AG04450 (cell line): ENCODE measurements around the gene ADIPOR2. TPM values are rescaled to one million over a fixed set of nuclear protein-coding genes. Genes with fewer than 3 reads are reported as not detected.

Experiments used
- CTCF ChIA-PET: fragments of 300-600, 350-600 bp; formaldehyde crosslinking; extraction: SDS; loops from one replicate; lab custom pipeline; 2022; ENCODE audit warnings: antibody characterized with exemption, inconsistent platforms; lab: Charles Lee
- POLR2A ChIA-PET: fragments of 350-600 bp; formaldehyde crosslinking; extraction: SDS; loops from one replicate; lab custom pipeline; 2021; ENCODE audit warnings: antibody characterized with exemption, inconsistent platforms; lab: Yijun Ruan, JAX
- DNase-seq: peaks from one replicate; pipeline ENCODE4 v3.0.0-alpha.2; 2011; ENCODE audit warnings: low read depth, low spot score
- H3K27ac ChIP-seq: one replicate; pipeline ENCODE4 v1.5.1; 2012; ENCODE audit warnings: low read depth, low read length, control low read depth
- H3K27me3 ChIP-seq: one replicate; pipeline ENCODE4 v1.6.0; 2012; ENCODE audit warnings: low read length; ENCODE audit not compliant: control insufficient read depth, insufficient read depth
- H3K4me3 ChIP-seq: 2 replicates; pipeline ENCODE4 v1.5.1; 2011; ENCODE audit warnings: mild to moderate bottlenecking, low read depth, low read length, control low read depth
- H3K9me3 ChIP-seq: 2 replicates; pipeline ENCODE4 v1.5.1; 2012; ENCODE audit warnings: low read length; ENCODE audit not compliant: control insufficient read depth, insufficient read depth
- CTCF ChIP-seq: IDR thresholded peaks from 2 replicates; pipeline ENCODE4 v1.5.1; 2011; ENCODE audit warnings: low read depth, low read length, control low read depth, inconsistent platforms
- polyA plus RNA-seq: library from polyadenylated mRNA; depleted of rRNA; stranded (reverse); fragments of >200 nt; gene quantifications from 2 replicates; pipeline ENCODE4 v1.2.3, GENCODE V29; 2011

Gene ADIPOR2
- polyA plus RNA-seq, 1 experiment, result 39.5 TPM

- DNase-seq, result no peak
- CTCF ChIA-PET, result no interaction called here
- no peak overlapping the region for H3K27ac ChIP-seq
- no peaks in the 10 kb centered on the region for H3K27me3 ChIP-seq
- no peak for TF ChIP-seq CTCF
- POLR2A ChIA-PET, result interaction anchor here (0.7 kb wide), 1 partner anchor 32 kb away, joined by 8 read pairs; no protein-coding TSS in a partner anchor
- H3K9me3 ChIP-seq, result peaks cover 15% of the 10 kb centered on the region
- no peak overlapping the region for H3K4me3 ChIP-seq
These were observed 58.1 kb downstream of the ADIPOR2 start for GRCh38 chr12:1749019-1749418.

GRCh38 chr12:1750300-1750699 lies 59.4 kb downstream of the ADIPOR2 start:
- Histone ChIP-seq H3K9me3 (peaks cover 15% of the 10 kb centered on the region), H3K4me3 (no peak overlapping the region), H3K27ac (no peak overlapping the region), H3K27me3 (no peaks in the 10 kb centered on the region)
- TF ChIP-seq CTCF, result no peak
- POLR2A ChIA-PET, result no interaction called here
- no peak for DNase-seq
- CTCF ChIA-PET, result no interaction called here

- Histone ChIP-seq H3K27ac (no peak overlapping the region), H3K4me3 (no peak overlapping the region), H3K27me3 (no peaks in the 10 kb centered on the region), H3K9me3 (0 out of 2 replicates have a peak, but pooled peaks cover 3% of the 10 kb centered on the region)
- ChIA-PET POLR2A (interaction anchor here (0.5 kb wide), 1 partner anchor 15 kb away, joined by 3 read pairs; no protein-coding TSS in a partner anchor), CTCF (interaction anchor here (1.1 kb wide), 1 partner anchor 105 kb away, joined by 3 read pairs; no protein-coding TSS in a partner anchor)
- no peak for DNase-seq
- TF ChIP-seq CTCF, result no peak
These were observed 67.5 kb downstream of the ADIPOR2 start for GRCh38 chr12:1758376-1758775.

GRCh38 chr12:1758887-1759286 lies 68.0 kb downstream of the ADIPOR2 start:
- TF ChIP-seq CTCF, result no peak
- CTCF ChIA-PET, result interaction anchor here (1.1 kb wide), 1 partner anchor 106 kb away, joined by 3 read pairs; no protein-coding TSS in a partner anchor

GRCh38 chr12:1760566-1761382 lies 69.9 kb downstream of the ADIPOR2 start:
- CTCF ChIA-PET, result interaction anchor here (1.9 kb wide), 1 partner anchor 30 kb away, joined by 7 read pairs; no protein-coding TSS in a partner anchor
- Histone ChIP-seq H3K27me3 (no peaks in the 10 kb centered on the region), H3K9me3 (0 out of 2 replicates have a peak, but pooled peaks cover 3% of the 10 kb centered on the region), H3K27ac (no peak overlapping the region), H3K4me3 (no peak overlapping the region)
- TF ChIP-seq CTCF, result no peak
- no peak for DNase-seq
- POLR2A ChIA-PET, result no interaction called here

More at GRCh38 chr12:1758887-1759286, 68.0 kb downstream of the ADIPOR2 start:
- no peak for DNase-seq
- H3K4me3 ChIP-seq, result no peak overlapping the region
- 0 out of 2 replicates have a peak, but pooled peaks cover 3% of the 10 kb centered on the region for H3K9me3 ChIP-seq
- POLR2A ChIA-PET, result interaction anchor here (0.5 kb wide), 1 partner anchor 16 kb away, joined by 3 read pairs; no protein-coding TSS in a partner anchor
- no peak overlapping the region for H3K27ac ChIP-seq
- no peaks in the 10 kb centered on the region for H3K27me3 ChIP-seq
